CD14-positive monocyte (primary cell): ENCODE results near the gene AGFG2. TPM values are rescaled to one million over a fixed set of nuclear protein-coding genes. Genes with fewer than 3 reads are reported as not detected.

Source experiments
- DNase-seq, 3 donors: peaks; one replicate each; pipeline ENCODE4 v3.0.0-alpha.2; 2011 to 2022
- H2AFZ ChIP-seq: 2 replicates; pipeline ENCODE4 v1.6.0; 2012; ENCODE audit warnings: mild to moderate bottlenecking, low read depth, low read length, inconsistent platforms; ENCODE audit not compliant: insufficient read depth, poor library complexity, severe bottlenecking
- H3K27ac ChIP-seq, 2 donors: 1 replicate in 1 of 2; 2 replicates in 1 of 2; pipeline ENCODE4 v1.5.1; 2012 to 2013; ENCODE audit warnings: low read length in 2 of 2, control low read depth in 1 of 2, inconsistent platforms in 1 of 2, low read depth in 1 of 2, mild to moderate bottlenecking in 1 of 2
- H3K27me3 ChIP-seq, 2 donors: one replicate each; pipeline versions ENCODE4 v1.6.0 to v1.6.1; 2011 to 2013; ENCODE audit warnings: low read length in 2 of 2; ENCODE audit not compliant: control insufficient read depth in 2 of 2, insufficient read depth in 2 of 2
- H3K36me3 ChIP-seq, 2 donors: replicated peaks in 1 of 2; 1 replicate in 1 of 2; 2 replicates in 1 of 2; pipeline versions ENCODE4 v1.5.1 to v1.6.1; 2012 to 2013; ENCODE audit warnings: low read length in 2 of 2, control low read depth in 1 of 2, inconsistent platforms in 1 of 2, mild to moderate bottlenecking in 1 of 2; ENCODE audit not compliant: insufficient read depth in 2 of 2, control insufficient read depth in 1 of 2
- H3K4me1 ChIP-seq, 2 donors: 1 replicate in 1 of 2; 2 replicates in 1 of 2; pipeline versions ENCODE4 v1.5.1 to v1.6.1; 2012 to 2013; ENCODE audit warnings: low read length in 2 of 2, control low read depth in 1 of 2, inconsistent platforms in 1 of 2, mild to moderate bottlenecking in 1 of 2, moderate library complexity in 1 of 2; ENCODE audit not compliant: insufficient read depth in 2 of 2, control insufficient read depth in 1 of 2
- H3K4me2 ChIP-seq: replicated peaks from 2 replicates; pipeline ENCODE3; 2012; ENCODE audit warnings: low read length, moderate library complexity, mild to moderate bottlenecking; ENCODE audit not compliant: poor library complexity, severe bottlenecking; ENCODE audit errors: extremely low read depth
- H3K4me3 ChIP-seq, 3 experiments: fragments of 200-600 bp in 1 of 3; sonication (generic) in 1 of 3; replicated peaks in 1 of 3; 1 replicate in 2 of 3; 2 replicates in 1 of 3; pipeline ENCODE4 v1.5.1; 2011 to 2013; ENCODE audit warnings: low read length in 3 of 3, mild to moderate bottlenecking in 3 of 3, control low read depth in 2 of 3, low read depth in 2 of 3, inconsistent platforms in 1 of 3, moderate library complexity in 1 of 3
- H3K79me2 ChIP-seq: 2 replicates; pipeline ENCODE4 v1.6.0; 2012; ENCODE audit warnings: mild to moderate bottlenecking, control low read depth, inconsistent platforms, low read length, moderate library complexity; ENCODE audit not compliant: insufficient read depth
- H3K9ac ChIP-seq: 2 replicates; pipeline ENCODE4 v1.6.0; 2017; ENCODE audit warnings: low read length, mild to moderate bottlenecking; ENCODE audit not compliant: insufficient read depth, poor library complexity, severe bottlenecking
- H3K9me3 ChIP-seq, 2 donors: replicated peaks in 1 of 2; 1 replicate in 1 of 2; 2 replicates in 1 of 2; pipeline versions ENCODE4 v1.5.1 to v1.6.1; 2012 to 2013; ENCODE audit warnings: low read length in 2 of 2, control low read depth in 1 of 2; ENCODE audit not compliant: control insufficient read depth in 1 of 2, insufficient read depth in 1 of 2
- H4K20me1 ChIP-seq: 2 replicates; pipeline ENCODE4 v1.6.0; 2012; ENCODE audit warnings: mild to moderate bottlenecking, low read length, control low read depth, moderate library complexity; ENCODE audit not compliant: insufficient read depth
- H3K27ac Mint-ChIP-seq, 7 donors: one replicate each; pipeline ENCODE4 v1.8.0; 2020; ENCODE audit warnings: mild to moderate bottlenecking in 7 of 7, mixed read lengths in 7 of 7, moderate library complexity in 6 of 7, inconsistent platforms in 2 of 7
- H3K27me3 Mint-ChIP-seq, 3 donors: one replicate each; pipeline ENCODE4 v1.8.0; 2021 to 2022; ENCODE audit warnings: low read depth in 3 of 3, mild to moderate bottlenecking in 3 of 3, mixed read lengths in 3 of 3, moderate library complexity in 3 of 3, inconsistent platforms in 1 of 3
- H3K36me3 Mint-ChIP-seq, 2 donors: one replicate each; pipeline ENCODE4 v1.8.0; 2020; ENCODE audit warnings: mixed read lengths in 2 of 2, inconsistent platforms in 1 of 2, mild to moderate bottlenecking in 1 of 2
- H3K4me1 Mint-ChIP-seq: one replicate; pipeline ENCODE4 v1.8.0; 2020; ENCODE audit warnings: mild to moderate bottlenecking, mixed read lengths
- H3K4me3 Mint-ChIP-seq, 2 donors: one replicate each; pipeline ENCODE4 v1.8.0; 2020; ENCODE audit warnings: mild to moderate bottlenecking in 2 of 2, mixed read lengths in 2 of 2, moderate library complexity in 1 of 2
- H3K9me3 Mint-ChIP-seq, 7 donors: one replicate each; pipeline ENCODE4 v1.8.0; 2020 to 2022; ENCODE audit warnings: mixed read lengths in 7 of 7, mild to moderate bottlenecking in 6 of 7, moderate library complexity in 6 of 7, inconsistent platforms in 2 of 7
- WGBS: methylation state at CpG from one replicate; pipeline ENCODE4 v1.1.5; 2013; ENCODE audit warnings: missing lambda C conversion rate; ENCODE audit not compliant: insufficient coverage; 5-methylcytosine and 5-hydroxymethylcytosine counted together
- intact Hi-C, 2 donors: fragments of 100-400 bp; cut with micrococcal nuclease; formaldehyde crosslinking; loops; one replicate each; pipeline versions ENCODE4 v1.15.0 to v1.15.1; 2023
- polyA plus RNA-seq, 3 donors: library from polyadenylated mRNA; depleted of rRNA in 1 of 3; unstranded in 2 of 3; stranded (reverse) in 1 of 3; fragments of 300-500 nt in 2 of 3; fragments of >200 nt in 1 of 3; fragmentation: Illumina TruSeq in 2 of 3; gene quantifications; 1 replicate in 2 of 3; 2 replicates in 1 of 3; pipeline ENCODE4 v1.2.3, GENCODE V29; 2012 to 2021
- small RNA-seq: library from RNA; depleted of rRNA; stranded (forward); fragments of <200 nt; gene quantifications from one replicate; pipeline ENCODE3, GENCODE V24; 2012; ENCODE audit warnings: low read depth; ENCODE audit not compliant: insufficient read length
- TF ChIP-seq, protein P1 (sequence below): fragments of 200-600 bp; IDR thresholded peaks from one replicate; pipeline ENCODE4 v1.8.0; 2022; ENCODE audit warnings: antibody characterized with exemption, mild to moderate bottlenecking

Gene AGFG2
- polyA plus RNA-seq, 3 donors, result 1.3 to 1.8 (median 1.8) TPM

DNA sequence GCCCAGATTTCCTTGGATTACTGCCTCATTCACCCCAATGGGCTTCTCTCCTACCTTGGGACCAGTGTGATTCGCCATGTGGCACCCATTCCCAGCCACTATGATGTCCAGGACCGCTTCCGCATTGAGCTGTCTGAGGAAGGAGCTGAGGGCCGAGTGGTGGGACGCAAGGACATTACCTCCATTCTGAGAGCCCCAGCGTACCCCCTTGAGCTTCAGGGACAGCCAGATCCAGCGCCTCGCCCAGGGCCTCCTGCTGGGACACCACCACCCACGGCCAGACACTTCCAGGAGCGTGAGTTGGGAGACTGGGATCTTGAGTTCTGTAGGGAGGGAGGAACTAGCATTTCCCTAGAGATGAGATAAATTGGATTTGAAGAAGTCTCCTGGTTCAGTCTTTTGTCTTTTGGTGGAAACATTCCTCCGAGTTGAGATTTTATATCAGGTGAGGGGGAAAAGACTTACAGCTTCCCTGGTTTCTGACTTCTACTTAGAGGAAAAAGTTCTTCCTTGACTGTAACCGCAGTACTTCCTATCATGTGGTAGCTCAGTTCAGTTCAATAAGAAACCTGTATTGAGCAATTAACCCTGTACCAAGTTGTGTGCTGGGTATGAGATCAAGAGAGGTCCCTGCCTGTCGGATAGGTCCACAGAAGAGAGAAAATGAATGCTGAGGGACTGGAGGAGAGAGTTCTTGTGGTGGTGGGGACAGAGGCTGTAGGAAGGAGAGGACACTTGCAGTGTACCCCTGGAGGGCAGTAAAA lies 74.6 kb downstream of the AGFG2 start:
- H3K9ac ChIP-seq, result no peak overlapping the region
- no peaks in the 10 kb centered on the region for H3K27me3 ChIP-seq
- Mint-ChIP-seq H3K36me3 (peaks cover 17 to 18% of the 10 kb centered on the region in 2 donors), H3K9me3 (peaks cover 0 to 3% (median 0%) of the 10 kb centered on the region in 7 donors), H3K27ac (peak overlapping the region in 6 of 7 donors; percentile 0 to 76 (median 42)), H3K4me1 (peaks cover 19% of the 10 kb centered on the region), H3K4me3 (peak overlapping the region; percentile 56 to 97), H3K27me3 (peaks cover 0 to 6% (median 1%) of the 10 kb centered on the region in 3 donors)
- no peaks in the 10 kb centered on the region for H4K20me1 ChIP-seq
- WGBS, result 48% methylated on average over 4 of the region's 13 CpGs
- peak overlapping the region in 1 of 3 experiments; percentile 91 for H3K4me3 ChIP-seq
- TF ChIP-seq, protein P1, sequence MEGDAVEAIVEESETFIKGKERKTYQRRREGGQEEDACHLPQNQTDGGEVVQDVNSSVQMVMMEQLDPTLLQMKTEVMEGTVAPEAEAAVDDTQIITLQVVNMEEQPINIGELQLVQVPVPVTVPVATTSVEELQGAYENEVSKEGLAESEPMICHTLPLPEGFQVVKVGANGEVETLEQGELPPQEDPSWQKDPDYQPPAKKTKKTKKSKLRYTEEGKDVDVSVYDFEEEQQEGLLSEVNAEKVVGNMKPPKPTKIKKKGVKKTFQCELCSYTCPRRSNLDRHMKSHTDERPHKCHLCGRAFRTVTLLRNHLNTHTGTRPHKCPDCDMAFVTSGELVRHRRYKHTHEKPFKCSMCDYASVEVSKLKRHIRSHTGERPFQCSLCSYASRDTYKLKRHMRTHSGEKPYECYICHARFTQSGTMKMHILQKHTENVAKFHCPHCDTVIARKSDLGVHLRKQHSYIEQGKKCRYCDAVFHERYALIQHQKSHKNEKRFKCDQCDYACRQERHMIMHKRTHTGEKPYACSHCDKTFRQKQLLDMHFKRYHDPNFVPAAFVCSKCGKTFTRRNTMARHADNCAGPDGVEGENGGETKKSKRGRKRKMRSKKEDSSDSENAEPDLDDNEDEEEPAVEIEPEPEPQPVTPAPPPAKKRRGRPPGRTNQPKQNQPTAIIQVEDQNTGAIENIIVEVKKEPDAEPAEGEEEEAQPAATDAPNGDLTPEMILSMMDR, result no peak
- no peaks in the 10 kb centered on the region for H3K9me3 ChIP-seq
- H3K36me3 ChIP-seq, result no peaks in the 10 kb centered on the region
- peak overlapping the region; percentile 98 for H3K4me2 ChIP-seq
- peaks cover 22 to 27% of the 10 kb centered on the region in 2 donors for H3K4me1 ChIP-seq
- peak in 2 of 3 donors; percentile 49 to 51 for DNase-seq
- H3K27ac ChIP-seq, result no peak overlapping the region
- intact Hi-C loops, result loop anchor here (2.0 to 5.0 kb wide), 3 partner anchors 27 to 274 kb away; partner anchors contain the start of genes AGFG2 (in 1 of the 2), FBXO24 (in 1 of the 2), LRCH4 (in 1 of the 2) and UFSP1 (in 1 of the 2)
- H3K79me2 ChIP-seq, result peaks cover 4% of the 10 kb centered on the region
- peak overlapping the region; percentile 90 for H2AFZ ChIP-seq

DNA sequence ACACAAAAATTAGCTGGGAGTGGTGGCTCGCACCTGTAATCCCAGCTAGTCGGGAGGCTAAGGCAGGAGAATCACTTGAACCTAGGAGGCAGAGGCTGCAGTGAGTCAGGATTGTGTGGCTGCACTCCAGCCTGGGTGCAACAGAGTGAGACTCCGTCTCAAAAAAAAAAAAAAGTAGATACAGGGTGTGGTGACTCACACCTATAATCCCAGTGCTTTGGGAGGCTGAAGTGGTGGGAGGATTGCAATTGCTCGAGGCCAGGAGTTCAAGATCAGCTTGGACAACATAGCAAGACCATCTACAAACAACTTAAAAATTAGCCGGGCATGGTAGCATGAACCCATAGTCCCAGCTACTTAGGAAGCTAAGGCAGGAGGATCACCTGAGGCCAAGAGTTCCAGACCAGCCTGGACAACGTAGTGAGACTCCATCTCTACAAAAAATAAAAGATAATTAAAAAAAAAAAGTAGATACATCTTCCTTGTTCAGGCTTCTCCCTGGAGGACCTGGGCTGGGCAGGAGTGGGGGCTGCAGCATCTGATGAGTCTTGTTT lies 75.4 kb downstream of the AGFG2 start:
- H3K79me2 ChIP-seq, result peaks cover 4% of the 10 kb centered on the region
- Mint-ChIP-seq H3K27ac (peak overlapping the region in 1 of 7 donors; percentile 45), H3K4me1 (peaks cover 19% of the 10 kb centered on the region), H3K36me3 (peaks cover 17 to 18% of the 10 kb centered on the region in 2 donors), H3K4me3 (peak overlapping the region in 1 of 2 donors; percentile 97), H3K9me3 (peaks cover 0 to 1% (median 0%) of the 10 kb centered on the region in 7 donors), H3K27me3 (peaks cover 0 to 6% (median 1%) of the 10 kb centered on the region in 3 donors)
- peak in 1 of 3 donors; percentile 28 for DNase-seq
- TF ChIP-seq, protein P1, result no peak
- no peak overlapping the region for H3K27ac ChIP-seq
- H3K4me3 ChIP-seq, result no peak overlapping the region
- peaks cover 22 to 27% of the 10 kb centered on the region in 2 donors for H3K4me1 ChIP-seq
- H3K36me3 ChIP-seq, result no peaks in the 10 kb centered on the region
- WGBS, result 100% methylated on average over 1 of the region's 6 CpGs
- no peaks in the 10 kb centered on the region for H3K27me3 ChIP-seq
- no peak overlapping the region for H2AFZ ChIP-seq
- no peaks in the 10 kb centered on the region for H3K9me3 ChIP-seq
- intact Hi-C loops, result loop anchor here in 1 of 2 donors (5.0 kb wide), 1 partner anchor 273 kb away; the partner anchor contains the start of gene UFSP1
- no peak overlapping the region for H3K9ac ChIP-seq
- no peak overlapping the region for H3K4me2 ChIP-seq
- no peaks in the 10 kb centered on the region for H4K20me1 ChIP-seq

Small RNAs within 50 kb of the gene (small RNA-seq; reads per million reads assigned to genes)
- gene RN7SL416P, result not detected
- not detected for gene SAP25

Other genes with a start within 250 kb of the AGFG2 start
- 1 to 10 TPM in 1 of 3 donors, under 1 TPM in 1, not detected in 1; 0.58 to 1.2 TPM for gene SPDYE3, start 231.5 kb upstream of the AGFG2 start, polyA plus RNA-seq
- gene PILRB, start 181.1 kb upstream of the AGFG2 start, polyA plus RNA-seq, result 10 to 100 TPM in 1 of 3 donors, 1 to 10 TPM in 2; 1.7 to 62.6 (median 2.2) TPM
- 100 to 1,000 TPM; 316 to 491 (median 364) TPM for gene PILRA, start 165.7 kb upstream of the AGFG2 start, polyA plus RNA-seq
- 1 to 10 TPM in 2 of 3 donors, under 1 TPM in 1; 0.60 to 1.9 (median 1.2) TPM for gene ZCWPW1, start 110.5 kb upstream of the AGFG2 start, polyA plus RNA-seq
- gene MEPCE, start 109.4 kb upstream of the AGFG2 start, polyA plus RNA-seq, result 10 to 100 TPM in 1 of 3 donors, 1 to 10 TPM in 2; 2.9 to 43.2 (median 3.3) TPM
- 10 to 100 TPM in 2 of 3 donors, 1 to 10 TPM in 1; 8.1 to 35.0 (median 14.6) TPM for gene PPP1R35, start 102.7 kb upstream of the AGFG2 start, polyA plus RNA-seq
- gene SPACDR, start 74.9 kb upstream of the AGFG2 start, polyA plus RNA-seq, result 1 to 10 TPM in 1 of 3 donors, under 1 TPM in 1, not detected in 1; 0.40 to 2.5 TPM
- 10 to 100 TPM; 23.8 to 91.5 (median 26.3) TPM for gene TSC22D4, start 60.0 kb upstream of the AGFG2 start, polyA plus RNA-seq
- not detected for gene NYAP1, start 55.3 kb upstream of the AGFG2 start, polyA plus RNA-seq
- 10 to 100 TPM in 1 of 3 donors, not detected in 2; 67.2 TPM for gene SAP25, start 34.7 kb downstream of the AGFG2 start, polyA plus RNA-seq
- 100 to 1,000 TPM; 132 to 286 (median 134) TPM for gene LRCH4, start 46.9 kb downstream of the AGFG2 start, polyA plus RNA-seq
- gene FBXO24, start 47.1 kb downstream of the AGFG2 start, polyA plus RNA-seq, result 1 to 10 TPM in 1 of 3 donors, under 1 TPM in 2; 0.42 to 1.2 (median 0.69) TPM
- gene PCOLCE, start 63.2 kb downstream of the AGFG2 start, polyA plus RNA-seq, result 1 to 10 TPM in 1 of 3 donors, under 1 TPM in 2; 0.18 to 3.1 (median 0.58) TPM
- 10 to 100 TPM; 12.7 to 15.5 (median 13.3) TPM for gene MOSPD3, start 73.3 kb downstream of the AGFG2 start, polyA plus RNA-seq
- gene TFR2, start 102.3 kb downstream of the AGFG2 start, polyA plus RNA-seq, result 1 to 10 TPM in 1 of 3 donors, under 1 TPM in 1, not detected in 1; 0.79 to 1.4 TPM
- not detected for gene ACTL6B, start 117.2 kb downstream of the AGFG2 start, polyA plus RNA-seq
- gene GNB2, start 134.5 kb downstream of the AGFG2 start, polyA plus RNA-seq, result 100 to 1,000 TPM in 1 of 3 donors, 10 to 100 TPM in 2; 90.0 to 436 (median 94.6) TPM
- 10 to 100 TPM in 1 of 3 donors, under 1 TPM in 2; 0.30 to 30.6 (median 0.34) TPM for gene GIGYF1, start 155.0 kb downstream of the AGFG2 start, polyA plus RNA-seq
- gene POP7, start 166.9 kb downstream of the AGFG2 start, polyA plus RNA-seq, result 10 to 100 TPM; 11.1 to 48.5 (median 41.6) TPM
- gene EPO, start 181.3 kb downstream of the AGFG2 start, polyA plus RNA-seq, result not detected
- gene ZAN, start 194.4 kb downstream of the AGFG2 start, polyA plus RNA-seq, result not detected